Measurements from ENCODE around the gene FZD1.

Gene FZD1

GRCh38 chr7:91266067-91266688 lies 1.9 kb downstream of the FZD1 start:
- WGBS: 25% methylated on average over 43 of the region's 43 CpGs
- H3K27me3 ChIP-seq (ENCODE audit: insufficient read depth, low read length): peaks cover 90% of the 10 kb centered on the region
- H3K9me3 ChIP-seq (ENCODE audit: insufficient read depth, low read depth, low read length): no peaks in the 10 kb centered on the region
- no peak overlapping the region for H3K9ac ChIP-seq (ENCODE audit: low read depth, low read length)
- H3K27ac ChIP-seq (ENCODE audit: low read depth, low read length): no peak overlapping the region
- peaks cover 20% of the 10 kb centered on the region for H3K4me1 ChIP-seq (ENCODE audit: insufficient read depth, low read length)
- H3K36me3 ChIP-seq (ENCODE audit: insufficient read depth, low read length): no peaks in the 10 kb centered on the region
- peak overlapping the region; percentile 63 for H3K4me3 ChIP-seq (ENCODE audit: low read length)

GRCh38 chr7:91266689-91267090 lies 2.5 kb downstream of the FZD1 start:
- Histone ChIP-seq H3K9ac (ENCODE audit: low read depth, low read length) (no peak overlapping the region), H3K27me3 (ENCODE audit: insufficient read depth, low read length) (peaks cover 85% of the 10 kb centered on the region), H3K27ac (ENCODE audit: low read depth, low read length) (no peak overlapping the region), H3K9me3 (ENCODE audit: insufficient read depth, low read depth, low read length) (no peaks in the 10 kb centered on the region), H3K4me3 (ENCODE audit: low read length) (peak overlapping the region; percentile 63), H3K36me3 (ENCODE audit: insufficient read depth, low read length) (no peaks in the 10 kb centered on the region), H3K4me1 (ENCODE audit: insufficient read depth, low read length) (peaks cover 20% of the 10 kb centered on the region)
- 8% methylated on average over 20 of the region's 20 CpGs for WGBS

- Histone ChIP-seq H3K9ac (ENCODE audit: low read depth, low read length) (no peak overlapping the region), H3K27me3 (ENCODE audit: insufficient read depth, low read length) (peaks cover 79% of the 10 kb centered on the region), H3K4me1 (ENCODE audit: insufficient read depth, low read length) (peaks cover 20% of the 10 kb centered on the region), H3K9me3 (ENCODE audit: insufficient read depth, low read depth, low read length) (no peaks in the 10 kb centered on the region), H3K27ac (ENCODE audit: low read depth, low read length) (no peak overlapping the region), H3K4me3 (ENCODE audit: low read length) (peak overlapping the region; percentile 63), H3K36me3 (ENCODE audit: insufficient read depth, low read length) (no peaks in the 10 kb centered on the region)
- whole genome bisulfite sequencing: 5% methylated on average over 28 of the region's 29 CpGs
Observed at GRCh38 chr7:91267171-91267955, 3.1 kb downstream of the FZD1 start.

GRCh38 chr7:91270372-91270771 lies 6.1 kb downstream of the FZD1 start:
- Histone ChIP-seq H3K36me3 (ENCODE audit: insufficient read depth, low read length) (no peaks in the 10 kb centered on the region), H3K4me1 (ENCODE audit: insufficient read depth, low read length) (peaks cover 16% of the 10 kb centered on the region; the same call in 1 of the 2 replicates), H3K27ac (ENCODE audit: low read depth, low read length) (no peak overlapping the region), H3K9me3 (ENCODE audit: insufficient read depth, low read depth, low read length) (no peaks in the 10 kb centered on the region), H3K4me3 (ENCODE audit: low read length) (no peak overlapping the region), H3K27me3 (ENCODE audit: insufficient read depth, low read length) (peaks cover 54% of the 10 kb centered on the region), H3K9ac (ENCODE audit: low read depth, low read length) (no peak overlapping the region)
- 91% methylated on average over 3 of the region's 3 CpGs for WGBS

GRCh38 chr7:91276909-91277308 lies 12.7 kb downstream of the FZD1 start:
- Histone ChIP-seq H3K4me3 (ENCODE audit: low read length) (no peak overlapping the region), H3K4me1 (ENCODE audit: insufficient read depth, low read length) (peaks cover 12% of the 10 kb centered on the region), H3K9ac (ENCODE audit: low read depth, low read length) (no peak overlapping the region), H3K36me3 (ENCODE audit: insufficient read depth, low read length) (no peaks in the 10 kb centered on the region), H3K27ac (ENCODE audit: low read depth, low read length) (no peak overlapping the region), H3K9me3 (ENCODE audit: insufficient read depth, low read depth, low read length) (no peaks in the 10 kb centered on the region; the same call in 1 of the 2 replicates), H3K27me3 (ENCODE audit: insufficient read depth, low read length) (no peaks in the 10 kb centered on the region)

- H3K4me3 ChIP-seq (ENCODE audit: low read length): no peak overlapping the region
- H3K9me3 ChIP-seq (ENCODE audit: insufficient read depth, low read depth, low read length): no peaks in the 10 kb centered on the region; the same call in 1 of the 2 replicates
- H3K9ac ChIP-seq (ENCODE audit: low read depth, low read length): no peak overlapping the region
- no peaks in the 10 kb centered on the region for H3K27me3 ChIP-seq (ENCODE audit: insufficient read depth, low read length)
- peaks cover 12% of the 10 kb centered on the region for H3K4me1 ChIP-seq (ENCODE audit: insufficient read depth, low read length)
- H3K36me3 ChIP-seq (ENCODE audit: insufficient read depth, low read length): no peaks in the 10 kb centered on the region
- 11% methylated on average over 1 of the region's 1 CpG for WGBS
- H3K27ac ChIP-seq (ENCODE audit: low read depth, low read length): no peak overlapping the region
Observed at GRCh38 chr7:91280185-91280584, 16.0 kb downstream of the FZD1 start.

- Histone ChIP-seq H3K27ac (ENCODE audit: low read depth, low read length) (no peak overlapping the region), H3K4me1 (ENCODE audit: insufficient read depth, low read length) (peaks cover 12% of the 10 kb centered on the region), H3K36me3 (ENCODE audit: insufficient read depth, low read length) (no peaks in the 10 kb centered on the region), H3K4me3 (ENCODE audit: low read length) (no peak overlapping the region), H3K27me3 (ENCODE audit: insufficient read depth, low read length) (no peaks in the 10 kb centered on the region), H3K9ac (ENCODE audit: low read depth, low read length) (no peak overlapping the region), H3K9me3 (ENCODE audit: insufficient read depth, low read depth, low read length) (no peaks in the 10 kb centered on the region; the same call in 1 of the 2 replicates)
- no CpG with 5 or more reads among the region's 1 CpG for WGBS
Observed at GRCh38 chr7:91280604-91281003, 16.4 kb downstream of the FZD1 start.

- H3K9ac ChIP-seq (ENCODE audit: low read depth, low read length): no peak overlapping the region
- 92% methylated on average over 6 of the region's 7 CpGs for WGBS
- peaks cover 11% of the 10 kb centered on the region; the same call in 1 of the 2 replicates for H3K4me1 ChIP-seq (ENCODE audit: insufficient read depth, low read length)
- no peaks in the 10 kb centered on the region; the same call in 1 of the 2 replicates for H3K27me3 ChIP-seq (ENCODE audit: insufficient read depth, low read length)
- H3K36me3 ChIP-seq (ENCODE audit: insufficient read depth, low read length): no peaks in the 10 kb centered on the region
- no peaks in the 10 kb centered on the region; the same call in 1 of the 2 replicates for H3K9me3 ChIP-seq (ENCODE audit: insufficient read depth, low read depth, low read length)
- no peak overlapping the region for H3K27ac ChIP-seq (ENCODE audit: low read depth, low read length)
- H3K4me3 ChIP-seq (ENCODE audit: low read length): no peak overlapping the region
Observed at GRCh38 chr7:91285696-91286355, 21.6 kb downstream of the FZD1 start.

GRCh38 chr7:91286432-91286831 lies 22.2 kb downstream of the FZD1 start:
- Histone ChIP-seq H3K27ac (ENCODE audit: low read depth, low read length) (no peak overlapping the region), H3K4me1 (ENCODE audit: insufficient read depth, low read length) (peaks cover 8% of the 10 kb centered on the region; the same call in 1 of the 2 replicates), H3K4me3 (ENCODE audit: low read length) (no peak overlapping the region), H3K9ac (ENCODE audit: low read depth, low read length) (no peak overlapping the region), H3K27me3 (ENCODE audit: insufficient read depth, low read length) (no peaks in the 10 kb centered on the region; the same call in 1 of the 2 replicates), H3K36me3 (ENCODE audit: insufficient read depth, low read length) (no peaks in the 10 kb centered on the region), H3K9me3 (ENCODE audit: insufficient read depth, low read depth, low read length) (no peaks in the 10 kb centered on the region; the same call in 1 of the 2 replicates)
- WGBS: 71% methylated on average over 6 of the region's 6 CpGs

GRCh38 chr7:91287371-91288084 lies 23.3 kb downstream of the FZD1 start:
- Histone ChIP-seq H3K27me3 (ENCODE audit: insufficient read depth, low read length) (no peaks in the 10 kb centered on the region; the same call in 1 of the 2 replicates), H3K4me1 (ENCODE audit: insufficient read depth, low read length) (peaks cover 8% of the 10 kb centered on the region; the same call in 1 of the 2 replicates), H3K4me3 (ENCODE audit: low read length) (no peak overlapping the region), H3K36me3 (ENCODE audit: insufficient read depth, low read length) (no peaks in the 10 kb centered on the region), H3K9me3 (ENCODE audit: insufficient read depth, low read depth, low read length) (no peaks in the 10 kb centered on the region), H3K9ac (ENCODE audit: low read depth, low read length) (no peak overlapping the region), H3K27ac (ENCODE audit: low read depth, low read length) (no peak overlapping the region)
- WGBS: 54% methylated on average over 4 of the region's 4 CpGs
